GM19023 (cell line): ENCODE measurements around the gene EPHB1.

Source experiments
- ATAC-seq: cut with Tn5 transposase; IDR thresholded peaks from one replicate; pipeline ENCODE4 v1.9.1; 2021; ENCODE audit warnings: mild to moderate bottlenecking, moderate library complexity; ENCODE audit not compliant: unreplicated experiment

Gene EPHB1

DNA sequence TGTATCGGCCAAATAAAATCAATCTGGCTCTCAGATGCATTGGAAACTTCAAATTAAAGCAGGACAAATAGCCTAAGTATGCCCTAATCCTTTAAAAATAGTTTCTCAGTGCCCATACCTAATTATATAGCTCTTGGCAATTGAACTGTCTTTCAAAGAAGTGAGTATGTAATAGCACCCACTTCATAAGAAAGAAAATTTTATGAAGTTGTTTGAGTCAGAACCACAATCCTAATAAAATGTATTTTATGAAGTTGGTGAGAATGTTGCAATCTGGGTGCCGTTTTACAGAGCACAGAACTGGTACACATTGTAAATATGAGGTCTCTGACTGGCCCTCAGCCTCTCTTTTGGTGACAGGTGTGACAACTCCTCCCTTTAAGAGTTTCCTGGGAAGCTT, 45.4 kb downstream of the EPHB1 start:
- ATAC-seq: no peak

DNA sequence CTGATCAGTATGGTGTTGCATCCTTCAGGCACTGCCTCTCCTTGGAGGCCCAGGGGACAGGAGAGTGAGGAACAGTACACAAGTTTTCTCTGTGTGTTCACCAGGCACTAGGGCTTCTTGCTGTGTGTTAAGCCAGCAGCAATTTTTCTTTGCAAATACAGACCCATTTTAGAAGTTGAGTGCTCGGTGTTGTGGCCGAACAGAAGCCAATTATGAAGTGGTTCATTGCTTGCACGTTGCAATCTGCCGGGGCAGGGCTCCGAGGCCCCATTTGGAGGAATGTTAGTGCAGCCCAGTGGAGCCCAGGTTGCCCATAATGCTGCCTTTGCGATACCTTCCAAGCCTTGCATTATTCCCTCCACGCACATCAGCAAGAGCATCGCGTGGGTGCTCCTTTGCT, 51.0 kb downstream of the EPHB1 start:
- ATAC-seq: no peak

DNA sequence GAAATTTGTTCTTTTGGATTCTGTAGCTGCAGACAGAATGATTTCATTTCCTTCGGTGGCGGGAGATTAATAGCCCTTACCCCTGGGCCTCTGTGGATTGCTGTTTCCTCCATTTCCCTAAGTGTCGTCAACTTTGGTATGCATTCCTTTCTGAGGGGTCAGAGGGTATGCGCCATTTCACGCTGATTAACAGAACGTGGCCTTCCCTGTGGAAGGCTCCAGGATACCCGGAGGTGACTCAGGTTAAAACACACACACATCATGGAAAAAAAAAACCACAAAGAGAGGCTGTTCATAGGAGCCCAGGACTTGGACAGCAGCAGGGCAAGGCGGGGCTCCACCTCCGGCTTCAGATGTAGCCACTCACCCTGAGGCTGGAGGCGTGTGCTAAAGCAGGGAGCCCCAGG, 51.9 kb downstream of the EPHB1 start:
- ATAC-seq: no peak

DNA sequence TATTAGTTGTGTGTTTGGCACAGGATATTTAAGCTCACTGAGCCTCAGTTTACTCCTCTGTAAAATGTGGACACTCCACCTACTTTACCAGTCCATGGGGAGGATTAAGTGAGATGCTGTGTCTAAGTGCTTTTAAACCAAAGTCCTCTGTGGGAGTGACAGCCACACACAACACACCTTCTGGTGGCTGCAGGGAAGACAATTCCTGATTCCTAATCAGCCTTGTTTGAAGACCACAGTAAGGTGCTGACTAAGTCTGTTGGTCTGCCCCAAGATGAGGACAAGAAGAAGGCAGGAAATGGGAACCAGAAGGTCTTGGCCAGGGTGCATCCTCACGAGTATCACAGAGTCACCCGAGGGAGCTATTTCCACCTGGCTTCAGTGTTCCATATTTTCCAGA, 52.3 kb downstream of the EPHB1 start:
- ATAC-seq: no peak

DNA sequence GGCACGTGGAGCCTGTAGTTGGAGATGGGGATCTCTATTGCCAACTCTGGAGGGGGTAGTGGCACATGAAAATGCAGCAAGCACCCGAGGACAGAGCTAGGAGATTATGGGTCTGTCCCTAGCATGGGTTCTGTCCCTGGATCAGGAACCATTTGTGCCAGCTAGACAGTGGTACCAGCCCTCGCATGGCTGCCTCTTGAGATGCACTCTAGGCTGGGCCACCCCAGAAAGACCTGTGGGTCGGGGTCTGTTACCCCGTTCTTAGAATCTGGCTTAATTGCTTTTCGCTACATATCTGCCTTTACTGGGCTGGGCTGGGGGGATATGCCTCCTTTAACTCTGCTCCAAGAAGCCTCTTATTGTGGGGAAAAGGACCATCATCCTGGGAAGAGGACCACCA, 54.5 kb downstream of the EPHB1 start:
- ATAC-seq: no peak

DNA sequence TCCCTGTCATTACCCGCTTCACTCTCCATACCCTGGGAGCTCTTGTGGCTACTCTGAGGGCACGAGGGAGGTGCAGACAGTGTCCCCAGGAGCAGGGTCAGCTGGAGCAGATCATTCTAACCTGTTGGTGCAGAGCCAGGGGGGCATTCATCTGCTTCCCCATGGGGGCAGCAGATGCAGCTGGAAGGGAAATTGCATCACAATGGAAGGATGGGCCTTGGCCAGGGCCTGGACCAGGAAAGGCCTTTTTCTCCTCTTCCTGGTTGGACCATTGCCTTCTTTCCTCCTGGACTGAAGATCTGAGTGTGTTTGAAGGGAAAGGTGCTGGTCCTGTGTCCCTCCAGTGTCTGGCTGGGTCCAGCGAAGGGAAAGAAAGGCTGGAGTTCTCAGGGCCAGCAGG, 55.7 kb downstream of the EPHB1 start:
- no peak for ATAC-seq

DNA sequence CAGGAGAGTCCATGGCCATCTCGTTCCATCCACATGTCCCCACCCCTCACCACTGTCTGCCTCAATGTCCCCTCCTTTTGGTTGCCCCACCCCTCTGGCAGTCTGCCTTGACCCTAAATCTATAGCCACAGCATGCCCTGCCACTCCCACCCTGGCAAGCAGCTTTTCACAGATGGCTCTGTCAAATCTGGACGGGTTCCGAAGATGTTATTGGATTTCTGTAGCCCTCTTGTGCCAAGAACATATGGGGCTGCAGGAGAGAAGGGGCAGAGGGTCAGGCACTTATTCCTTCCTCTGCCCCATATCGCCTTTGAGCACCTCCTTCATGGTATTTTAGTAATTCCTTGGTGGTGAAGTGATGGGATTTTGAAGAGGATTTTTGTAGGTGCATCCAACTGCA, 57.1 kb downstream of the EPHB1 start:
- no peak for ATAC-seq

DNA sequence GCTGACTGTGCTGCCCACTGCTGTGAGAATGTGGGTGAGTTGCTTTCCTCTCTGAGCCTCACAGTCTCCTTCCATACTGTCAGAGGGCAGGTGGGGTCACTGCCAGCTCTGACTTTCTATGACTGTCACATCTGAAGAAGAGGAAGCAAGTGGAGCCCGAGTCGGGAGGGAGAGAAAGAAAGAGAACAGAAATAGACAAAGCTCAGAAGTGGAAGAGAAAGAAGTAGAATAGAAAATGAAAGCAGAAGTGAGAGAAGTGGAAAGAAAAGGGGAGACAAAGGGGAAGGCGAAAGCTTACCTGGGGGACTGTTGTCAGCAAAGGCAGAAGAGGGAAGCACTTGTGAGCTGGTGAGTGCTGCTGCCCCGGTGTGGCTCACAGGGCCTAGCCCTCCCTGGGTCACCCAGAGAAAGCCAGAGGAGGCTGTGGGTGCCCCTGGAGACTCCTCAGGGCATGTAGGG, 57.9 kb downstream of the EPHB1 start:
- ATAC-seq: peak; percentile 93

DNA sequence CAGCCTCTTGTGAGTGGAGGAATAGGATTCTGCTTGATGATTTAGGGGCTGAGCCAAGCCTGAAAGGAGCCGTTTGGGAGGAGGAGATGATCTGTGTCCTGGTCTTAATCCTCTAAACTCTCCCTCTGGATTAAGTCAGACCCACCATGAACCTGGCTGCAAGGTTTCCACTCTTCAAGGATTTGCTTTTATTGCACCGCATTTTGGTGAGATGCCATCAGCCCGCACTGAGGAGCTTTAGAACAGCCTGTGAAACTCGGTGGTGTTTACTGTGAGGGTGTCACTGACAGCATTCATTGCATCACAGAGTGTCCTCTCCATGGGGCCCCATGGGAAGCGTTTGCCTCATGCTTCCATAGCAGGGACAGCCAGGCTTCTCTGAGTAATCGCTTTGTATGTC, 59.2 kb downstream of the EPHB1 start:
- no peak for ATAC-seq

DNA sequence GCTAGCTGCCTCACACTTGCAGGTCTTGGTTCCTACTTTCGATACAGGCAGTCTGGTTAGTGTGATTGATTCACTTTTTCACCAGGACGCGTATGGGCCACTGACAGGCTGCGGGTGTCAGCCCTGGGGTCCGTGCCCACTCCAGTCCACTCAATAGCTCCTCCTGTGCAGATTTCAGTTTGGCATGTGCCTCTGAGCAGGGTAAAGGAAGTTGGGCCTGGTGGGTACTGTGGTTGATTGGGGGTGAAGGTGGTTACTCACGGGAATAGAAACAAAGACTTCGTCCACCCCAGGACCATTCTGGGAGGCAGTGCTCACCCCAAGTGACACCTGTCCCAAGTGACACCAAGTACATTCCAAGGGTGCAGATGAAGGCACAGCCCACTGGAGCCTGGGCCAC, 62.3 kb downstream of the EPHB1 start:
- no peak for ATAC-seq

DNA sequence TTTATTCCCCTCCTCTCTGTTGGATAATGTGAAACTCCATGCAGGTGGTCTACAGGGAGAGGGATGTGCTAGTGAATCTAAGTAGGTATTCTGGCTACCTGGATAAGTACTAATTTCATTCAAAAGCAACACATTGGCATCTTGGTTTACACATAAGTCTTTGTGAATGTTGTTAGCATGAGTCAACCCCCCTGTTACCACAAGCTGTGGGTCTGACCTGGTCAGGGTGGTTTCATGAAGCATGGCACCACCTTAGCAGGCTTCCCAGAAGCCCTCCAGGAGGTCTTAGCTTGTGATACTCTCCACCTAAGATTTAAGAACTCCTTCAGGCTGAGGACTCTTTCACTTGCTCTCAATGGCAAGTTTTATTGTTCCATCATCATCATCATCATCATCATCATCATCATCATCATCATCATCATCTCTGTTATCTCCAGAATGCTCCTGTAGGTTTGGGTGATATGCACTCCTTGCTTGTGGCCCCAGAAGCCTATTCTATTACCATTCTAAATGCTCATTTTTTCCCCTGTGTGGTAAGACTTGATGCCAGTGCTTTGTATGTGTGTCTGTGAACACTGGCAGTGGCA, 62.8 kb downstream of the EPHB1 start:
- ATAC-seq: no peak

DNA sequence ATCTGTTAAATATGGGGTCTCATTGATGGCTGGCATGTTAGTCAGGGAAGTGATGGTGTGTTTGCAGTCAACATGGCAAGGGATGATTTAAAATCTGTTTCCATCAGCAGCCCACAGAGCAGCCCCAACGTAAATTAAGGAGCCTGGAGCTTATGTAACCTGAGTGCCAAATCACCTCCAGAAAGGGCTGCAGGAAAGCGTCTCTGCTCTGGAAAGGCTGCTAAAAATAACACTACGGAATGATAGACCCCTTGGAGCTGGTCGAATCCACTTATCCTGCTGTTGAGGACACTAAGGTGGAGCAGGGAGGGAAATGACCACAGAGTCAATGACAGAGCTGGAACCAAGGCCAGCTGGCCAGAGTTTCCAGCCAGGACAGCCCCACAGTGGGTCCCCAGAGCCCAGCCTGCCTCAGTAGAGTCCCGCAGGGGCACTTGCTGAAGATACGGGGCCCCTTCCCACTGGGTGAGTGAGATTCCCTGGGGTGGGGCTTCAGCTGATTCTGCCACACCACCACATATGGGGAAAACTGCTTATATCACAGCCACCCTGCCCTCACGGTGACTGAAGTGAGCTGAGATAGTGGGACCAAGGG, 63.5 kb downstream of the EPHB1 start:
- no peak for ATAC-seq

DNA sequence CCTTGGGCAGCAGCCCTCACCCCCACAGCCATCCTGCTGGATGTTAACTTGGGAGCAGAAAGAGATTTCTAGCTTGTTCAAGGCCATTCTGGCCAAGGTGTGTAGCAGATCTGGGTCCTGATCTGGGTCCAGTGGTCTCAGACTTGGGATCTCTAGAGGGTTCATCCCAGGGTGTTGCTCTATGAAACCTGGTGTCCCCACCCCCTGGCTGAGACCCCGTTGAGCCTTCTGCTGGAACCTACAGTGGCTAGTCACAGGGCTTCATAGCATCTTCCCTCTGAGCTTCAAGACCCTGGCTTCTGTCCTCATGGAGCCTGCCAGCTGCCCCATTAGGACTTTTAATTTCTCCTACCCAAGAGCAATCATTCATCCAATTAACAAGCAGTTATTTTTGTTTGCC, 64.3 kb downstream of the EPHB1 start:
- no peak for ATAC-seq

DNA sequence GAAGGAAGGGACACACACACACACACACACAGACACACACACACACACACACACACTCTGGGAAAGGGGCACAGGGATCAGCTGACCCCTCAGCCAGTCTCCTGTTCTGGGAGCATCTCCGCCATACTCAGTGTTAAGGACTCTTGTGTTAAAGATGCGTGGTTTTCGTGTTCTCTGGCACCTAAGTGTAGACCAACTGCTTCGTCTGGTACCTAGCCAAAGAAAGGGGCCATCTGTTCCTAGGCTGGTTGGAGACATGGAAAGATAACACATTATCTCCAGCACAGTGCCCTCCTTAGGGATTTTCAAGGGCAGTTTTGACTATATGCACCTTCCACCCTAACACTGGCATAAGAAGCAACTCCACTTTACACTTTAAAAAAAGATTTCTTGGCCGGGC, 65.1 kb downstream of the EPHB1 start:
- ATAC-seq: no peak

DNA sequence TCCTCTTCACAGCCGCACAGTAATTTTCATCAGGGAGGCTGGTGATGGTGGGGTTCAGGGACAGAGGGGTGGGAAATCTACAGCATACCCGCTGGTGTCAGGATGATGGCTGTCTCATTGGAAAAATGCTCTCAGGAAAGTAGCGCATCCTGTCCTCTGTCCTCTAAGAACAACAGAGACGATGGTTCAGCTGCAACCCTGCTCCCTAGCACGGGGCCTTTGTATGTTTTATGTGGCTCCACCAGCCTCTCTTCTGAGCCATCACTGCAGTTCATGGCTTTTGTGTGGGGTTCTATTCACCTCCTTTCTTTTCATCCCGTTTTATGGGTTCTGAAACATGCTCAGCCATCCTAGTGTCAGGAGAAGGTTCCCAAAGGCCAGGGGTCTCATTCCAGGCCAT, 68.9 kb downstream of the EPHB1 start:
- ATAC-seq: no peak

DNA sequence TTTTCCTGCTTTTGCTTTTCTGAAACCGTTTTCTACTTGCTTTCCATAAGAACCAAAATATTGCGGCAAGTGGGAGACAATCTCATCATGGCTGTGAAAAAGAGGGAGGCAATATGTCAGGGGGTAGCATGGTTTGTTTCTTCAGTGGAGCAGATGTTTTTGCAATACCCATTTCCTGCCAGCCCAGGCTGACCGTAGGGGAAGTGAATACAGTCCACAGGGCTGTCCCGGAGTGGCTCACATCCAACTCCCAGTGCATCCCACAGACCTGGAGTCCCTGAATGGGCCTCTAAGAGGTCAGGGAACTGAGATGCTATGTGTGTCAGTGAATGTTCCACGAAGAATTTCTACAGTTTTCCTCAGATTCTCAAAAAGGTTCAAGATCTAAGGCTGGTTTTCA, 69.6 kb downstream of the EPHB1 start:
- no peak for ATAC-seq

DNA sequence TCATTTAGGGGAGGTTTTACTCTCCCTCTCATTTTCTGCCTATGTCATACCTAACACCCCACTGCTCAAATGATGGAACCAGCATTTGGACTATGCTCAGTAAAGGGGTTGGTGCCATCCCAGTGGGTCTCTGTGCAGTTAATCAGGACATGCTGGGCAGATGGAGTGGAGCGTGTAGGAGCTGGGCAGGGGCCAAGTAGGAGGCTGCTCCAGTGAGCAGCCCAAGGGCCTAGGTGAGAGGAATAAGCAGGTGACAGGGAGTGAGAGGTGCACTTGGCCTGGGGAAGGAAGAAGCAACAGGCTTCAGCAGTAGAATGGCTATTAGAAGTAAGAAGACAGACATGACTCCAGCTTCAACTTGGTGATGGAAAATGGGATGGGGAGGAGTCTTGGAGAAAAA, 72.2 kb downstream of the EPHB1 start:
- ATAC-seq: no peak

DNA sequence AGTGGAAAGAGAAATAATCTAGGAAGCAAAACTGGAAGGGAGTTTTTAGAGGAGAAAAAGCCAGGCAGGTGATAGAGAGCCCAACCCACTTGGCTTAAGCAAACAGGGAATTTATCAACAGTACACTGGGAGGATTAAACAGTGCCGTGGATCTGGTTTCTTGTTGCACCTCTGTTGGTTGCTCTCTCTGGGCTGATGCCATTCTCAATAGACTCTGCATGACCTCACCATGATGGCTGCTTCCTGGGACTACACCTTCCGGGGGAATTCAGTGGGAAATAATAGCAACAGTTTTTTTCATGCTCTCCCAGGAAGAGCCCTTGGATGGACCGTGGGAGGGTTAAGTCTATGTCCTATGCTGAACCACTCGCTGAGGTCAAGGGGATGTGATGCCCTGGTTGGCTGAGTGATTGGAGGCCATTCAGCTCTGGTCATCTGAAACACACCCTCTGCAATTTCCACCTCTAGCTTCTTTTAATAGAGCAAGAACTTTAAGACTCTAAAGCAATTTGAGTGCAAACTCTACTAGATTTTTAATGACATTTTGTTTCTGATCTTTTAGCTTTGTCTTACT, 74.2 kb downstream of the EPHB1 start:
- ATAC-seq: no peak

DNA sequence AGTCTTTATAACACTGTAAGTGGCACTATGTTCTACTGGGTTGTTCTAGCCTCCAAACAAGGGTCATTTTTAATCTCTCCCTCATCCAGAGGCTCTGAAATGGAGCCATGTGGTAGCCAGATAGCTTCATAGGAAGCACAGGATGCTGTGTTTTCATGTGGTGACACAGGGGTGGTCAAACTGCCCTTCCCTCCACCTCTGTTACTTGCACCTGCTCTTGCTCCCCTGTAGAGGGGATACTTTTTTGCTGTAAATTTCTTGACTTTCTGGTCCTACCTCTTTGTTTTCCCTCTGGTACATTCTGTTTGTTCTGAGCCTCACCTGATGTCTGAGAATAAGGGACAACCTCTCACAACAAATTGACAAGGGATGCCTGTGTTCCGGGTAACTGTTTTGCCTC, 76.8 kb downstream of the EPHB1 start:
- ATAC-seq: no peak

DNA sequence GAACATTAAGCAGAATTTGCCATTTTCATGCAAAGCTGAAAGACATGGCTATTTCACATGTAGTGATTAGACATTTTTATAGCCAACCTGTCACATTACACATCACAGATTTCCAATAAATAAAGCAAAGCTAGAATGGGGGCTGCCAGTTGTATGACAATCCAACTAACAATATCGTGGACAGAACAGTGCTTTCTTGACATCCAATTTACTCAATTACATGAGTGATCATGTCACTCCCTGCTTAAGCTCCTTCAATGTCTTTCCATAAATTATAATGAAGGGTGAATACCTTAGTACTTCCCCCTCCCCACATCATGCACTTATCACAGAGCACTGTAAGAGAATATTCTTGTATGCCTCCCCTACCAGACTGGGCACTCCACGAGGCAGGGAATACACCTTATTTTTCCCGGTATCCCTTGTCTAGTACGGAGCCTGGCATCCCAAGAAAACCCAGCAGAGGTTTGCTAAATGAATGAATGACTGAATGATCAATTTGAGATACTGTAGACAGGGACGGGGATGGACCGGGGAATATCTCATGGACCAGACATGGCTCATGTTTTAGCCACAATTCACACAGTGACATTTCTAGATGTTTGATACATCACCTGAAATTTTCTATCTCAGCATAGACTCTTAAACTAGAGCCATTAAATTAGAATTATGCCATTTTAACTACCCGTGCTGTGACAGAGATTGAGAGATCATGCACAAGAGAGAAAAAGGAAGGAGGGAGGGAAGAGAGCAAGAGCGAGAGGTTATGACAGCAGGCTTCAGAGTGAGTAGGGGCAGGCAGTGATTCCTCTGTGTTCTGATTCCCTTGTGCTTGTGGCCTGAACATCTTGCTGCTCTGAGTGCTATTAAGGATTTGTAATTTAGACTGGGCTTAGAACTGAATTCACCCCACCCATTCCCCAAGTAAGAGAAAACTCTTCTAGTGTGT, 77.7 kb downstream of the EPHB1 start:
- ATAC-seq: no peak

DNA sequence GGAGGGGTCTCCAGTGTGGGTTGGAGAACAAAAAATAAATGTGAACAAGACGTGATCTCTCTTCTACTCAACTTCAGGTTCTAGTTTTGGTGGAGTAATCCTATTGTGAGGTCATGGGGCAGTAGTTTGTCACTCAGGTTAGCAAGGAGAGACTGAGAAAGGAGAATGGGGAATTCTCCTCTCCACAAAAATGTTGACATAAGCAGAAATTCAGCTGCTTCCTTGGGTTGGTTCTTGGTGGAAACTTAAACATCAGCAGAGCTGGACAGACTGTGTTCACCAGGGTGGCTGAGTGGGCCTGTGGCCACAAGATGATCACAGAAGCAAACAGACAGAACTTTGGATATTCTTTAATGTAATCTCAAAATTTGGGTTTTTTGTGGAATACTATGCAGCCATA, 78.7 kb downstream of the EPHB1 start:
- no peak for ATAC-seq
